Breast epithelium (tissue), 3 donors: ENCODE measurements around the gene KREMEN1.

Source experiments
- CTCF ChIP-seq, 3 donors: fragments of 450-650 bp; IDR thresholded peaks; one replicate each; pipeline ENCODE4 v1.5.1; 2016 to 2017; ENCODE audit warnings: antibody characterized with exemption in 3 of 3, mild to moderate bottlenecking in 3 of 3, moderate library complexity in 3 of 3
- POLR2A ChIP-seq: fragments of 450-650 bp; IDR thresholded peaks from one replicate; pipeline ENCODE4 v1.6.1; 2016; ENCODE audit warnings: antibody characterized with exemption, mild to moderate bottlenecking, moderate library complexity

- TF ChIP-seq CTCF (IDR thresholded peaks at IDR 0.05) (no peak), POLR2A (no peak)
Observed at GRCh38 chr22:29156507-29156906, 83.7 kb downstream of the KREMEN1 start.
